IMR-90 (cell line): ENCODE results near the gene FADS2. TPM values are rescaled to one million over a fixed set of nuclear protein-coding genes. Genes with fewer than 3 reads are reported as not detected.

Experiments used
- ATAC-seq: fragments of 200-7000 bp; cut with Tn5 transposase; 2 replicates; pipeline ENCODE4 v1.9.1; 2020; ENCODE audit warnings: low read depth, mild to moderate bottlenecking, moderate library complexity
- BruUV-seq: library from RNA; stranded (reverse); fragments of 400-500 nt; replicated peaks from 2 replicates; lab custom pipeline; 2021; lab: Mats Ljungman, UMichigan
- CTCF ChIA-PET: fragments of 300-600 bp; formaldehyde crosslinking; extraction: SDS; loops from one replicate; lab custom pipeline; 2021; ENCODE audit warnings: antibody characterized with exemption; lab: Yijun Ruan, JAX
- POLR2A ChIA-PET: fragments of 300-600 bp; sonication (Branson Sonifier 250); formaldehyde crosslinking; loops from one replicate; lab custom pipeline; 2022; ENCODE audit warnings: antibody characterized with exemption; ENCODE audit not compliant: unreplicated experiment; lab: Charles Lee
- DNase-seq: peaks from one replicate; pipeline ENCODE4 v3.0.0; 2013
- H2AFZ ChIP-seq: replicated peaks from 2 replicates; pipeline ENCODE3; 2013; ENCODE audit warnings: low read length, mild to moderate bottlenecking; ENCODE audit not compliant: poor library complexity
- H2AK5ac ChIP-seq: 2 replicates; pipeline ENCODE4 v1.6.1; 2013; ENCODE audit warnings: low read depth, low read length, inconsistent platforms
- H2AK9ac ChIP-seq: replicated peaks from 2 replicates; pipeline ENCODE3; 2013; ENCODE audit warnings: mild to moderate bottlenecking, low read depth, low read length, moderate library complexity; ENCODE audit not compliant: poor library complexity
- H2BK120ac ChIP-seq: 2 replicates; pipeline ENCODE4 v1.6.1; 2013; ENCODE audit warnings: low read depth, low read length, inconsistent platforms
- H2BK15ac ChIP-seq: 3 replicates; pipeline ENCODE4 v1.6.1; 2013; ENCODE audit warnings: low read depth, low read length, inconsistent platforms
- H2BK20ac ChIP-seq: 2 replicates; pipeline ENCODE4 v1.6.1; 2013; ENCODE audit warnings: low read depth, mild to moderate bottlenecking, inconsistent platforms, low read length, moderate library complexity
- H2BK5ac ChIP-seq: 2 replicates; pipeline ENCODE4 v1.6.1; 2013; ENCODE audit warnings: mild to moderate bottlenecking, low read depth, low read length, inconsistent platforms; ENCODE audit not compliant: poor library complexity, severe bottlenecking
- H3K14ac ChIP-seq: replicated peaks from 2 replicates; pipeline ENCODE4 v1.6.1; 2013; ENCODE audit warnings: low read depth, low read length, inconsistent platforms
- H3K18ac ChIP-seq: 2 replicates; pipeline ENCODE4 v1.6.1; 2013; ENCODE audit warnings: low read depth, low read length, control low read depth
- H3K23ac ChIP-seq: 2 replicates; pipeline ENCODE4 v1.6.1; 2013; ENCODE audit warnings: low read depth, low read length, inconsistent platforms
- H3K27ac ChIP-seq: 2 replicates; pipeline ENCODE4 v1.5.1; 2013; ENCODE audit warnings: mild to moderate bottlenecking, control low read depth, low read length; ENCODE audit not compliant: insufficient read depth
- H3K27me3 ChIP-seq: 2 replicates; pipeline ENCODE4 v1.6.1; 2013; ENCODE audit warnings: low read length; ENCODE audit not compliant: control insufficient read depth, insufficient read depth
- H3K36me3 ChIP-seq: 2 replicates; pipeline ENCODE4 v1.6.1; 2013; ENCODE audit warnings: low read length, mixed read lengths; ENCODE audit not compliant: control insufficient read depth, insufficient read depth
- H3K4ac ChIP-seq: 2 replicates; pipeline ENCODE4 v1.6.1; 2013; ENCODE audit warnings: low read depth, low read length, inconsistent platforms
- H3K4me1 ChIP-seq: 2 replicates; pipeline ENCODE4 v1.6.1; 2013; ENCODE audit warnings: low read length, mixed read lengths; ENCODE audit not compliant: control insufficient read depth, insufficient read depth
- H3K4me2 ChIP-seq: 2 replicates; pipeline ENCODE4 v1.6.1; 2013; ENCODE audit warnings: low read depth, mild to moderate bottlenecking, control low read depth, low read length, moderate library complexity
- H3K4me3 ChIP-seq: 2 replicates; pipeline ENCODE4 v1.5.1; 2013; ENCODE audit warnings: low read depth, mild to moderate bottlenecking, control low read depth, low read length, moderate library complexity; ENCODE audit not compliant: insufficient read depth
- H3K56ac ChIP-seq: 2 replicates; pipeline ENCODE4 v1.6.1; 2013; ENCODE audit warnings: low read length, inconsistent platforms; ENCODE audit not compliant: insufficient read depth; ENCODE audit errors: extremely low read depth
- H3K79me1 ChIP-seq, 2 experiments: 2 replicates each; pipeline ENCODE4 v1.6.1; 2013; ENCODE audit warnings: low read length in 2 of 2, inconsistent platforms in 1 of 2, low read depth in 1 of 2
- H3K9ac ChIP-seq: 2 replicates; pipeline ENCODE4 v1.6.1; 2013; ENCODE audit warnings: low read depth, low read length, control low read depth
- H3K9me1 ChIP-seq: 2 replicates; pipeline ENCODE4 v1.6.1; 2013; ENCODE audit warnings: low read length, inconsistent platforms; ENCODE audit not compliant: insufficient read depth
- H3K9me3 ChIP-seq: 2 replicates; pipeline ENCODE4 v1.6.1; 2013; ENCODE audit warnings: low read length; ENCODE audit not compliant: control insufficient read depth, insufficient read depth
- H4K20me1 ChIP-seq: 2 replicates; pipeline ENCODE4 v1.6.1; 2013; ENCODE audit warnings: low read length, inconsistent platforms; ENCODE audit not compliant: insufficient read depth
- H4K5ac ChIP-seq: 2 replicates; pipeline ENCODE4 v1.6.1; 2013; ENCODE audit warnings: mild to moderate bottlenecking, low read depth, low read length, control low read depth
- H4K8ac ChIP-seq, 2 experiments: 2 replicates each; pipeline ENCODE4 v1.6.1; 2013; ENCODE audit warnings: low read depth in 2 of 2, low read length in 2 of 2, control low read depth in 1 of 2, inconsistent platforms in 1 of 2
- H4K91ac ChIP-seq: 2 replicates; pipeline ENCODE4 v1.6.1; 2013; ENCODE audit warnings: low read depth, low read length, inconsistent platforms; ENCODE audit not compliant: insufficient read depth
- BHLHE40 ChIP-seq: fragments of 150-350 bp; IDR thresholded peaks from 2 replicates; pipeline ENCODE4 v1.6.1; 2016; ENCODE audit warnings: mild to moderate bottlenecking, low read depth, low read length
- CEBPB ChIP-seq: IDR thresholded peaks from 2 replicates; pipeline ENCODE4 v1.6.1; 2012; ENCODE audit warnings: low read depth, low read length, improper control_type of control experiment
- CHD1 ChIP-seq: IDR thresholded peaks from 2 replicates; pipeline ENCODE4 v1.6.1; 2012; ENCODE audit warnings: low read depth, low read length, improper control_type of control experiment
- ELK1 ChIP-seq: fragments of 150-350 bp; IDR thresholded peaks from 2 replicates; pipeline ENCODE4 v1.6.1; 2016; ENCODE audit warnings: low read depth, mild to moderate bottlenecking, low read length, moderate library complexity, borderline replicate concordance
- FOS ChIP-seq: fragments of 150-350 bp; IDR thresholded peaks from 2 replicates; pipeline ENCODE4 v1.6.1; 2016; ENCODE audit warnings: low read depth, low read length
- MAFK ChIP-seq: IDR thresholded peaks from 2 replicates; pipeline ENCODE4 v1.6.1; 2012; ENCODE audit warnings: low read depth, low read length, improper control_type of control experiment
- MAZ ChIP-seq: IDR thresholded peaks from 2 replicates; pipeline ENCODE4 v1.6.1; 2012; ENCODE audit warnings: low read depth, mild to moderate bottlenecking, low read length, improper control_type of control experiment, moderate library complexity, borderline replicate concordance
- NFE2L2 ChIP-seq: fragments of 150-350 bp; IDR thresholded peaks from 2 replicates; pipeline ENCODE4 v1.6.1; 2016; ENCODE audit warnings: low read depth, mild to moderate bottlenecking, low read length
- POLR2A ChIP-seq: IDR thresholded peaks from 2 replicates; pipeline ENCODE4 v1.6.1; 2012; ENCODE audit warnings: mild to moderate bottlenecking, low read depth, low read length
- RAD21 ChIP-seq: IDR thresholded peaks from 2 replicates; pipeline ENCODE4 v1.6.1; 2012; ENCODE audit warnings: low read length, improper control_type of control experiment
- RCOR1 ChIP-seq: IDR thresholded peaks from 2 replicates; pipeline ENCODE4 v1.6.1; 2012; ENCODE audit warnings: mild to moderate bottlenecking, low read length, improper control_type of control experiment; ENCODE audit not compliant: insufficient replicate concordance
- RFX5 ChIP-seq: IDR thresholded peaks from 2 replicates; pipeline ENCODE4 v1.8.0; 2012; ENCODE audit warnings: low read depth, mild to moderate bottlenecking, low read length, moderate library complexity
- SMC3 ChIP-seq: fragments of 150-350 bp; IDR thresholded peaks from 2 replicates; pipeline ENCODE4 v1.6.1; 2016; ENCODE audit warnings: low read depth, mild to moderate bottlenecking, antibody characterized with exemption, low read length, moderate library complexity
- WGBS, 2 experiments: methylation state at CpG; one replicate each; pipeline versions ENCODE4 v1.1.5 to v1.1.7; 2013; ENCODE audit warnings: missing lambda C conversion rate in 2 of 2; ENCODE audit not compliant: insufficient read length in 1 of 2; ENCODE audit errors: extremely low coverage in 2 of 2; 5-methylcytosine and 5-hydroxymethylcytosine counted together
- dilution Hi-C: fragments of 300-500 bp; cut with HindIII; formaldehyde crosslinking; loops from one replicate; pipeline ENCODE4 v1.14.3; 2018; ENCODE audit warnings: low sequenced_read_pairs; ENCODE audit not compliant: unreplicated experiment
- in situ Hi-C: fragments of 300-500 bp; cut with MboI; formaldehyde crosslinking; loops from 3 replicates; pipeline ENCODE4 v1.14.3; 2019; ENCODE audit warnings: low sequenced_read_pairs, inconsistent platforms, mixed read lengths
- intact Hi-C: fragments of 100-400 bp; cut with micrococcal nuclease; formaldehyde crosslinking; loops from 2 replicates; pipeline ENCODE4 v1.10.0; 2022
- polyA plus RNA-seq, 3 experiments: library from polyadenylated mRNA; depleted of rRNA; stranded (reverse); fragments of >200 nt; gene quantifications; 2 replicates each; pipeline ENCODE4 v1.2.3, GENCODE V29; 2012; ENCODE audit warnings: low replicate concordance in 1 of 3
- total RNA-seq: library from RNA; depleted of rRNA; stranded (reverse); fragments of >200 nt; gene quantifications from 2 replicates; pipeline ENCODE4 v1.2.3, GENCODE V29; 2012
- TF ChIP-seq, protein P1 (sequence below): conservative IDR thresholded peaks from 2 replicates; pipeline ENCODE4 v1.5.1; 2012; ENCODE audit warnings: mild to moderate bottlenecking, low read depth, low read length, improper control_type of control experiment
- TF ChIP-seq, protein P2 (sequence below): fragments of 150-350 bp; IDR thresholded peaks from 2 replicates; pipeline ENCODE4 v1.6.1; 2017; ENCODE audit warnings: mild to moderate bottlenecking, antibody characterized with exemption, low read length, low read depth

Gene FADS2
- total and polyA plus RNA-seq, 2 of the 4 experiments (the other 2 are of a cell fraction): 33.3 to 88.4 TPM

- intact Hi-C loops (no loop called here), dilution Hi-C loops (no loop called here)
- no peak for TF ChIP-seq ELK1
- TF ChIP-seq CHD1: no peak
- TF ChIP-seq, protein P1, sequence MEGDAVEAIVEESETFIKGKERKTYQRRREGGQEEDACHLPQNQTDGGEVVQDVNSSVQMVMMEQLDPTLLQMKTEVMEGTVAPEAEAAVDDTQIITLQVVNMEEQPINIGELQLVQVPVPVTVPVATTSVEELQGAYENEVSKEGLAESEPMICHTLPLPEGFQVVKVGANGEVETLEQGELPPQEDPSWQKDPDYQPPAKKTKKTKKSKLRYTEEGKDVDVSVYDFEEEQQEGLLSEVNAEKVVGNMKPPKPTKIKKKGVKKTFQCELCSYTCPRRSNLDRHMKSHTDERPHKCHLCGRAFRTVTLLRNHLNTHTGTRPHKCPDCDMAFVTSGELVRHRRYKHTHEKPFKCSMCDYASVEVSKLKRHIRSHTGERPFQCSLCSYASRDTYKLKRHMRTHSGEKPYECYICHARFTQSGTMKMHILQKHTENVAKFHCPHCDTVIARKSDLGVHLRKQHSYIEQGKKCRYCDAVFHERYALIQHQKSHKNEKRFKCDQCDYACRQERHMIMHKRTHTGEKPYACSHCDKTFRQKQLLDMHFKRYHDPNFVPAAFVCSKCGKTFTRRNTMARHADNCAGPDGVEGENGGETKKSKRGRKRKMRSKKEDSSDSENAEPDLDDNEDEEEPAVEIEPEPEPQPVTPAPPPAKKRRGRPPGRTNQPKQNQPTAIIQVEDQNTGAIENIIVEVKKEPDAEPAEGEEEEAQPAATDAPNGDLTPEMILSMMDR: no peak
- TF ChIP-seq NFE2L2: no peak
- TF ChIP-seq, protein P2, sequence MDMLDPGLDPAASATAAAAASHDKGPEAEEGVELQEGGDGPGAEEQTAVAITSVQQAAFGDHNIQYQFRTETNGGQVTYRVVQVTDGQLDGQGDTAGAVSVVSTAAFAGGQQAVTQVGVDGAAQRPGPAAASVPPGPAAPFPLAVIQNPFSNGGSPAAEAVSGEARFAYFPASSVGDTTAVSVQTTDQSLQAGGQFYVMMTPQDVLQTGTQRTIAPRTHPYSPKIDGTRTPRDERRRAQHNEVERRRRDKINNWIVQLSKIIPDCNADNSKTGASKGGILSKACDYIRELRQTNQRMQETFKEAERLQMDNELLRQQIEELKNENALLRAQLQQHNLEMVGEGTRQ: no peak
- TF ChIP-seq FOS: no peak
- no peak for TF ChIP-seq MAFK
- no peak for TF ChIP-seq RCOR1
- TF ChIP-seq BHLHE40: no peak
- TF ChIP-seq RAD21: no peak
- no peak for TF ChIP-seq MAZ
- no peak for TF ChIP-seq RFX5
- no peak for TF ChIP-seq CEBPB
- no peak for TF ChIP-seq POLR2A
- no peak for TF ChIP-seq SMC3
Observed at GRCh38 chr11:61911701-61912529, 83.8 kb downstream of the FADS2 start.

More at GRCh38 chr11:61911701-61912529, 83.8 kb downstream of the FADS2 start:
- BruUV-seq: no TSS peak
- in situ Hi-C loops: no loop called here
- no peak for DNase-seq
- Histone ChIP-seq H3K4me2 (no peak overlapping the region), H4K5ac (no peak overlapping the region), H4K20me1 (peaks cover 3% of the 10 kb centered on the region; the same call in 1 of the 2 replicates), H3K18ac (no peak overlapping the region), H2AFZ (no peak overlapping the region), H3K9ac (no peak overlapping the region), H3K4me3 (no peak overlapping the region), H3K14ac (no peak overlapping the region), H2BK20ac (no peak overlapping the region), H3K4ac (no peak overlapping the region), H4K91ac (no peak overlapping the region), H3K56ac (no peak overlapping the region), H2BK15ac (no peak overlapping the region), H3K36me3 (no peaks in the 10 kb centered on the region), H2AK5ac (no peak overlapping the region), H2AK9ac (peak overlapping the region; percentile 50), H3K23ac (no peak overlapping the region), H3K27me3 (peaks cover 2% of the 10 kb centered on the region; the same call in 1 of the 2 replicates), H4K8ac (no peak overlapping the region), H3K9me1 (0 out of 2 replicates have a peak, but pooled peaks cover 4% of the 10 kb centered on the region), H3K4me1 (no peaks in the 10 kb centered on the region), H3K27ac (no peak overlapping the region), H3K79me1 (0 out of 4 replicates have a peak, but pooled peaks cover 0 to 3% of the 10 kb centered on the region in 2 experiments), H2BK5ac (no peak overlapping the region), H2BK120ac (no peak overlapping the region), H3K9me3 (no peaks in the 10 kb centered on the region)
- CTCF ChIA-PET: no interaction called here
- 92% methylated on average over 7 of the region's 17 CpGs; no CpG with 5 or more reads in 1 of the 2 experiments for WGBS, 2 experiments
- no peak for ATAC-seq
- POLR2A ChIA-PET: no interaction called here
